Measurements from ENCODE around the gene HOOK2.
A peak's percentile ranks its signal among the peaks of the same experiment; 100 is the strongest.

The HOOK2 gene

GRCh38 chr19:12793290-12794195 lies 18.2 kb upstream of the HOOK2 start:
- DNase-seq: peak; percentile 97

- no peak for DNase-seq
Observed at GRCh38 chr19:12792853-12793289, 17.5 kb upstream of the HOOK2 start.

GRCh38 chr19:12792051-12792852 lies 16.9 kb upstream of the HOOK2 start:
- peak; percentile 87 for DNase-seq

- DNase-seq: peak; percentile 99
Observed at GRCh38 chr19:12791345-12792050, 16.1 kb upstream of the HOOK2 start, which contains the start of gene JUNB. Gene JUNB (plus strand): TSS chr19:12791486. CDS start chr19:12791772, 286 bp downstream.

- peak; percentile 28 for DNase-seq
Observed at GRCh38 chr19:12790628-12791344, 15.4 kb upstream of the HOOK2 start.

- DNase-seq: peak; percentile 99
Observed at GRCh38 chr19:12789904-12790619, 14.7 kb upstream of the HOOK2 start.

GRCh38 chr19:12789098-12789903 lies 13.9 kb upstream of the HOOK2 start:
- peak; percentile 41 for DNase-seq

- DNase-seq: peak; percentile 69
Observed at GRCh38 chr19:12788682-12789097, 13.3 kb upstream of the HOOK2 start.

- DNase-seq: no peak
Observed at GRCh38 chr19:12788042-12788681, 12.8 kb upstream of the HOOK2 start.

- no peak for DNase-seq
Observed at GRCh38 chr19:12787458-12787857, 12.1 kb upstream of the HOOK2 start.

- no peak for DNase-seq
Observed at GRCh38 chr19:12786952-12787351, 11.6 kb upstream of the HOOK2 start.

- peak; percentile 27 for DNase-seq
Observed at GRCh38 chr19:12786141-12786870, 11.0 kb upstream of the HOOK2 start.

GRCh38 chr19:12785431-12786031 lies 10.2 kb upstream of the HOOK2 start:
- DNase-seq: peak; percentile 32

- DNase-seq: peak; percentile 49
Observed at GRCh38 chr19:12784871-12785430, 9.6 kb upstream of the HOOK2 start.

GRCh38 chr19:12784394-12784870 lies 9.1 kb upstream of the HOOK2 start:
- DNase-seq: peak; percentile 44

GRCh38 chr19:12783849-12784393 lies 8.6 kb upstream of the HOOK2 start:
- DNase-seq: peak; percentile 60

GRCh38 chr19:12783291-12783848 lies 8.0 kb upstream of the HOOK2 start:
- DNase-seq: peak; percentile 93
